Activated naive CD4-positive, alpha-beta T cell treated with anti-CD3 and anti-CD28 coated beads, Interleukin-2, amount 50 U/mL, for 16 hours (primary cell): ENCODE results near the gene PRDM1.

Experiments
- DNase-seq: peaks from one replicate; pipeline ENCODE4 v3.0.0-alpha.2; 2020

The PRDM1 gene

GRCh38 chr6:106072501-106073090, 13.5 kb upstream of the PRDM1 start:
- DNase-seq: no peak

DNA sequence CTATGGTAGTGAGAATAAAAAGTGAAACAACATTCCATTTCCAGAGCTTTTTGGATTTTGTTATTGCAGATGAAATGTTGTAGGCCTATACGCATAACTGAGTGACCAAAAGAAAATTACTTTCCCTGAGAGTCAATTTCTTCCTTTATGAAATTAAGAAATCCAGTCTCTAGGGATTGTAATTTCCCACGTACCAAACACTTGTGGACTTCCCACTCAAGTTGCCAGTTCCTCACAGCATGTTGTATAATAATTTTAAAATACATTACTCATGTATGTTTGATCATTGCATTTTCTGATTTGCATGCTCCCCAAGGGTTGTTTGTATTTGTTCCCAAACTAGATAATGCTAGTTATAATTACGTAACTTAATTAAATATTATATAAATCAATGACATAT, 12.0 kb upstream of the PRDM1 start:
- no peak for DNase-seq

DNA sequence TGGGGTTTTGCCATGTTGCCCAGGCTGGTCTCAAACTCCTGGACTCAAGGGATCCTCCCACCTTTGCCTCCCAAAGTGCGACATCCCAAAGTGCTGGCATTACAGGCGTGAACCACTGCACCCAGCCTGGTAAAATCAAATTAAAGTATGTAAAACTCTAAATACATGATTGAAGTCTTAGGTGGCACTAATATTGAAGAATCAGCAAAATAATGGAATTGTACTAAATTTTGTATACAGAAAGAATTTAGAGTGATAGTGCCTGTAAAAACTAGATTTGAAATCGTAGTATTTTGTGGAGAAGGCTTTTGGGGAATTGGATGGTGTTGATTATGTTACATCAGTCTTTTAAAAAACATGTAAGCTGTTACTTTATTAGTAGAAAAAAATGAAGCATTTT, 10.0 kb upstream of the PRDM1 start:
- DNase-seq: no peak

GRCh38 chr6:106077170-106077569, 9.0 kb upstream of the PRDM1 start:
- DNase-seq: no peak

DNA sequence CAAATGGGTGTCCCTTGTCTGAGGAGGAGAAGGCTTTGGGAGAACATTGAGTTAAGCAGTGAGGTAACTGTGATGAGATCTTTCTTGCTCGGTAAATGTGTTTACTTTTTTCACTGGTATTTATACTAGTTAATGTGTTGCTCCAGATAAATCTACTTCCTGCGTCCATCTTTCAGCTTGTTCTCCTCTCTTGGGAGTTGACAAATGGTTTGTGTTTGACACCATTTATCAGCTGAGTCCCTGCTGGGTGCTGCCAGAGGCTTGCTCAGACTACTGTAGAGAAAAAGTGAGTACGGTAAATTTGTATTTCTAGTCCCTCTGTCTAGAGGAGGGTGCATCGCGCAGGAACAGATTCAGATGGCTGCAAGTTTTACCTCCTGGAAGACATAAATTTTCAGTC, 8.3 kb upstream of the PRDM1 start:
- DNase-seq: no peak

- DNase-seq: no peak
These were observed 6.0 kb upstream of the PRDM1 start for GRCh38 chr6:106079961-106080762.

DNA sequence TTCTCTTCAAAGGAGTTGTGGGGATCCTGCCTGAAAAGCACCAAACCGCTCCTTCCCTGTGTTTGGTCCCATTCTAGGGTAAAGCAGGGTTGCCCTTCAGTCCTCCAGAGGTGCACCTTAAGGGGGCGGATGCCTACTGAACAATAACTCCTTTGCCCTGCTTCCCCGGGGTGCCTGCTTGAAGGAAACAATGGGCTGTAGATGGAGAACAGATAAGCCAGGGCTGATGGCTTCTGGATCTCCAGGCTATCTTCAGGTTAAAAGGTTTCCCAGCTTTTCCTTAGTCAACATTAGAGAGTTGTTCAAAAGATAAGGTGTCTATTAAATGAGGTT, 5.4 kb upstream of the PRDM1 start:
- no peak for DNase-seq

DNA sequence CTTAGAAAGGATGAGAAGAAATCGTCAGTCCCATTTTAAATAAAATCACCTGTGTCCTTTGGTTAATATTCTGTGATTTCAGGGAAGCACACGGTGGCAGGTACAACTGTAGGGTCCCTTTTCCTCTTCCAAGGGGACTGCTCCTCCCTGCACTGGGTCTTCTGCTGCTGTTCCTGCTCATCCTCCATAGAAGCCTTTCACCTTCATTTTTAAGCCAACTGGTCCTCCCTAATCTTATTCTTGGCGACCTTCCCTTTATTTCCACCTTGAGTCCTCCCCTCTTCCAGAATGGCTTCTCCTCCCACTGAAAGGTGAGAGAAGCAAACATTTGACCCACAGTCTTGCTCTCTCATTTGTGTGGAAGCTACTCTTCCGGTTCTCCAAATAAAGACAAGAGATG, 4.4 kb upstream of the PRDM1 start:
- no peak for DNase-seq

- no peak for DNase-seq
These were observed 3.3 kb upstream of the PRDM1 start for GRCh38 chr6:106082735-106083398.

GRCh38 chr6:106083618-106084017, 2.5 kb upstream of the PRDM1 start:
- DNase-seq: no peak

- DNase-seq: no peak
These were observed 1.8 kb upstream of the PRDM1 start for GRCh38 chr6:106084106-106084988.

DNA sequence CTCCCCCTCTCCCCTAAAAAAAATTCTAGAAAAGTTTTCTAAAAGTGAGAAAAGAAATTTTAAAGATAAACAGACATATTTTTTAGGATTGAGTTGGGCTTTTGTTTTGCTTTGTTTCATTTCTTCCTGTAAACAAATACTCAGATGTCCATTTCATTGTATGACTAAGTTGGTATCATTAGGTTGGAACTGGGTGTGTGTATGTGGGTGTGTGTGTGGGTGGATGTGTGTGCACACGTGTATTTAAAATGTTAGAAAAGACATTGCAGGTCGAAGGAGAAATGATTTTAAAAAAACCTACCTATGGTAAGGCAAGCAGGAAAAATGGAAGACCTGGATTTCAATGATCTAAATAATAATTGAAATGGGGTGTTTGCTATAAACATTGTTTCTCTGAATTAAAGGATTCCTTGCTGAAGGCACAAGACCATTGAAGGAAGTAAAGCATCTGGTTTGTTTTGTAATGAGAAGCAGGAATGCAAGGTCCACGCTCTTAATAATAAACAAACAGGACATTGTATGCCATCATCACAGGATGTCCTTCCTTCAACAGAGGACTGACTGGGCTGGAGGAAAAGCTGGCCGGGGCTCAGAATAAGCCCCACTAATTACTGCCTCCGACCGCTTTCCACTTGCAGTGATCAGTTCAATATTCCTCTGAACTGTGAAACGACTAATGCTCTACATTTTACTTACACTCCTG, 996 bp upstream of the PRDM1 start:
- DNase-seq: no peak

DNA sequence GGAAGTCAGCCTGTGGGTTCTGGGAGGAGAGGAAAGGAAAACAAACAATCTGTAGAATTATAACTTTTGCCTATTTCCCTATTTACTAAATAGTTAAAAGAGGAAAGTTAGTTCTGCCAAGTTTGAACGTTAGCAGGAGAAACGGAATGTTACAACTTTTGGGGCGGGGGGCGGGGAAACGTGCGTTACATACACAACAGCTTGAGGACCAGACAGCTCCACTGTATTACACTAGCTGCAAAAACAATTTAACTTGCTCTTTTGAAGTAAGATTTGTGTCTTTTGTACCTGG, 498 bp upstream of the PRDM1 start:
- no peak for DNase-seq

DNA sequence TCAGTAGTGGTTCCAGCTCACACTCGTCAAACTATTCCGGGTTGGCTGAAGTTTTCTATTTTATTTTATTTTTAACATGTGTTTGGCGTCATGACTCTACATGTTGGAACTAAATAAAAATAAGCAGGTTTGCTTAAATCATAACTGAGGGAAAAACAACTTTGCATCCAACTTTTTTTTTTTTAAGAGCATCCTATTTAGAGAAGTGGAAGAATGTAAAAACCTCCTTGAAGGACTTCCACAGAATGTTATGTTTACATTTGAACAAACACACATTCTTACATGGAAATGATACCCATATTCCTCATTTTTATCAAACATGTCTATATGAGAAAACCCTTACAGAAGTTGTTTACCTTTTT, 659 bp downstream of the PRDM1 start:
- no peak for DNase-seq

DNA sequence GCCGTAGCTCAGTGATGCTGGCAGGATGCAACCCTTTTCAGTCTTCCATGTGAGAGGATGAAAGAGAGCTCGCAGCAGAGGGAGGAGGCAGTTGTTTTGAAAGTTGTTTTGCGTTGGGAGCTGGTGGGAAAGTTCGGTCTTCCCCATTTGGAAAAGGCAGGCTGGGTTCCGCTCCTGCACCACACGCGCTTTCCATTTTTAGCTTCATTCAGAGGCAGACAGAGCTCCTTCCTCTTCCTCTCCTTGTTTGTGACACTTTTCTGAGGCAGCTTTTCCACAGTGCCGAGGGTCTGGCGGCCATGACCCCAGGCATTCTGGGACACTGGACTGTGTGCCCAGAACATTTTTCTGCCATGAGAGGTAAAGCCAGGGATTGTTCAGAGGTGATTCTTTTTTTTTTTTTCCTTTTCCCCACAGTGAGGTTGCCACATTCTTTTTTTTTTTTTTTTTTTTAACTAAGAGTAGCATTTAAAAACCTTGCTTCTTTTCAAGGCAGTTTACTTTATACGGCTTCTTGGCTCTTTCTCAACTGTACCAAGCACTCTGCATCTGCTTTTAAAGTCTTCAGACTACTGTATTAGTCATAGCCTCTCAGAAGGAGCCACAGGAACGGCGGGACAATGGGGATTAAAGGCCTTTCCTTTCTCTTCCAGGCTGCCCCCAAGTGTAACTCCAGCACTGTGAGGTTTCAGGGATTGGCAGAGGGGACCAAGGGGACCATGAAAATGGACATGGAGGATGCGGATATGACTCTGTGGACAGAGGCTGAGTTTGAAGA, 1.6 kb downstream of the PRDM1 start:
- no peak for DNase-seq

GRCh38 chr6:106090001-106090400, 3.9 kb downstream of the PRDM1 start:
- DNase-seq: no peak

DNA sequence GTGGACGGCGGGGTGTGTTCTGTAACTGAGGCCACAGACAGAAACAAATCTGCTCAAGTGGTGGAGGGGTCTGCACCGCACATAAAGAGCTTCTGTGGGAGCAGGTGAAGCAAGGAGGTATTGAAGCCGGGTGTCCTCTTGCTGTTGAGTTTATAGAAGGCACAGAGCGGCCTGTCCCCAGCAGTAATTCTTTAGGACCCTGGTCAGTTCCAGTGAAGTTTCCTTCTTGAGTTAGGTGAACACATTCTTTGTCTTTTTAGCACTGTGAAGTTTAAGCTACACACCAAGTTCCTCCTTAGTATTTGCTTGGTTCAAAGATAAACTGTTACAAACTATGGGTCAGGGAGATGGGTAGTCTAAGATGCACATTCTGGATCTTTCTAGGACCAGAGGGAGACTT, 6.1 kb downstream of the PRDM1 start:
- no peak for DNase-seq

GRCh38 chr6:106094261-106094963, 8.3 kb downstream of the PRDM1 start:
- no peak for DNase-seq

DNA sequence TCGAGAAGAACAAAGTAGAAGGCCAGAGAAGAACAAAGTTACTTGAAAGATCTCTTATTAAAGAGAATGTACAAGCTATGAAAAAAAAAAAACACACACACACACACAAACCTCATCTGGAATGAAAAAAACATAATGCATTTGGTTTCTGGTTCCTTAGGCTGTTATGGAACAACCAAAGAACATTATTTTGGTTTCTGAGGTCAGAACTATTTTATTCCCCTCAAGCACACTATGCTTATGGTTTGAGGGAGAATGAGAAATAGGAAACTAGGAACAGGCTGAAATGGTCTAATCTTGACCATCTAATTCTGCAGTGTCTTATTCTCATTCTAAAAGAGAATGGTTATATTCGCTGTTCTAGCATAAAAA, 8.8 kb downstream of the PRDM1 start:
- no peak for DNase-seq

- peak; percentile 38 for DNase-seq
These were observed 11.5 kb downstream of the PRDM1 start for GRCh38 chr6:106097411-106098231.
